GM12878 (cell line): Measurements from ENCODE around the gene ZBTB9. TPM values are rescaled to one million over a fixed set of nuclear protein-coding genes. Genes with fewer than 3 reads are reported as not detected.

Source experiments
- ATAC-seq: fragments of 200-7000 bp; cut with Tn5 transposase; 3 replicates; pipeline ENCODE4 v1.9.1; 2020; ENCODE audit warnings: mild to moderate bottlenecking, moderate library complexity
- BruUV-seq: library from RNA; stranded (reverse); fragments of 400-500 nt; replicated peaks from 2 replicates; lab custom pipeline; 2021; lab: Mats Ljungman, UMichigan
- CTCF ChIA-PET: fragments of 300-600 bp; sonication (Branson Sonifier 250); formaldehyde crosslinking; extraction: SDS; loops from one replicate; lab custom pipeline; 2021; ENCODE audit warnings: inconsistent platforms; lab: Yijun Ruan, JAX
- POLR2A ChIA-PET: fragments of 350-600 bp; formaldehyde crosslinking; extraction: SDS; loops from one replicate; lab custom pipeline; 2021; ENCODE audit warnings: inconsistent platforms; lab: Charles Lee
- RAD21 ChIA-PET: fragments of 300-600 bp; sonication (Branson Sonifier 250); formaldehyde crosslinking; loops from one replicate; lab custom pipeline; 2023; ENCODE audit warnings: antibody characterized with exemption; ENCODE audit not compliant: unreplicated experiment; lab: Charles Lee
- SMC1A ChIA-PET: fragments of 300-600 bp; sonication (Branson Sonifier 250); formaldehyde crosslinking; loops from one replicate; lab custom pipeline; 2023; ENCODE audit not compliant: unreplicated experiment, uncharacterized antibody; lab: Charles Lee
- DNase-seq: peaks from one replicate; pipeline ENCODE4 v3.0.0-alpha.2; 2011; ENCODE audit warnings: low read depth, low spot score
- FAIRE-seq: peaks from 3 replicates; lab custom pipeline; 2011; peaks lifted over from hg19 to GRCh38; lab: Jason Lieb, UNC
- H2AFZ ChIP-seq: 2 replicates; pipeline ENCODE4 v1.6.0; 2011; ENCODE audit warnings: low read depth, low read length, control low read depth; ENCODE audit not compliant: control insufficient read depth
- H3K27ac ChIP-seq: 2 replicates; pipeline ENCODE4 v1.5.1; 2011; ENCODE audit warnings: control low read depth; ENCODE audit not compliant: control insufficient read depth, insufficient read depth
- H3K27me3 ChIP-seq, 2 experiments: replicated peaks in 1 of 2; 2 replicates each; pipeline versions ENCODE4 v1.6.0 to v1.6.1; 2011; ENCODE audit warnings: low read length in 1 of 2; ENCODE audit not compliant: control insufficient read depth in 2 of 2, insufficient read depth in 2 of 2
- H3K36me3 ChIP-seq, 2 experiments: 2 replicates each; pipeline ENCODE4 v1.5.1; 2011; ENCODE audit warnings: low read length in 1 of 2; ENCODE audit not compliant: control insufficient read depth in 2 of 2, insufficient read depth in 2 of 2
- H3K4me1 ChIP-seq: 2 replicates; pipeline ENCODE4 v1.6.1; 2011; ENCODE audit warnings: mild to moderate bottlenecking, low read length, moderate library complexity, mixed read lengths; ENCODE audit not compliant: control insufficient read depth, insufficient read depth
- H3K4me2 ChIP-seq: 2 replicates; pipeline ENCODE4 v1.6.0; 2011; ENCODE audit warnings: control low read depth; ENCODE audit not compliant: control insufficient read depth, insufficient read depth
- H3K4me3 ChIP-seq: fragments of 200-600 bp; sonication (generic); 2 replicates; pipeline ENCODE4 v1.5.1; 2016
- H3K79me2 ChIP-seq: 2 replicates; pipeline ENCODE4 v1.6.0; 2011; ENCODE audit warnings: low read length; ENCODE audit not compliant: control insufficient read depth, insufficient read depth
- H3K9ac ChIP-seq: 2 replicates; pipeline ENCODE4 v1.8.0; 2011; ENCODE audit warnings: low read length, control low read depth, mixed read lengths; ENCODE audit not compliant: control insufficient read depth, insufficient read depth
- H3K9me3 ChIP-seq: replicated peaks from 3 replicates; pipeline ENCODE4 v1.5.1; 2011; ENCODE audit warnings: mild to moderate bottlenecking, low read length; ENCODE audit not compliant: control insufficient read depth, insufficient read depth
- H4K20me1 ChIP-seq: 2 replicates; pipeline ENCODE4 v1.6.0; 2011; ENCODE audit not compliant: control insufficient read depth, insufficient read depth
- ATF2 ChIP-seq: IDR thresholded peaks from 2 replicates; pipeline ENCODE4 v1.6.1; 2012; ENCODE audit warnings: low read length, inconsistent platforms
- E2F8 ChIP-seq: fragments of 450-650 bp; IDR thresholded peaks from 2 replicates; pipeline ENCODE4 v1.6.1; 2018; ENCODE audit warnings: mild to moderate bottlenecking, low read depth, moderate library complexity; ENCODE audit not compliant: partially characterized antibody
- E4F1 ChIP-seq: fragments of 450-650 bp; IDR thresholded peaks from 2 replicates; pipeline ENCODE4 v1.6.1; 2018; ENCODE audit warnings: borderline replicate concordance, mild to moderate bottlenecking; ENCODE audit not compliant: partially characterized antibody
- EED ChIP-seq: sonication (generic); IDR thresholded peaks from 2 replicates; pipeline ENCODE4 v1.6.1; 2016; ENCODE audit warnings: antibody characterized with exemption, low read depth
- GATAD2B ChIP-seq: fragments of 450-650 bp; conservative IDR thresholded peaks from 2 replicates; pipeline ENCODE4 v1.6.1; 2017; ENCODE audit warnings: low read depth, mild to moderate bottlenecking, moderate library complexity
- HDAC6 ChIP-seq: fragments of 200-600 bp; sonication (generic); IDR thresholded peaks from one replicate; pipeline ENCODE4 v1.8.0; 2017; ENCODE audit warnings: antibody characterized with exemption; ENCODE audit not compliant: unreplicated experiment
- MEF2B ChIP-seq: fragments of 450-650 bp; IDR thresholded peaks from 2 replicates; pipeline ENCODE4 v1.6.1; 2018; ENCODE audit warnings: mild to moderate bottlenecking, moderate library complexity; ENCODE audit not compliant: partially characterized antibody, poor library complexity, severe bottlenecking
- MYC ChIP-seq: IDR thresholded peaks from 2 replicates; pipeline ENCODE4 v1.6.1; 2011; ENCODE audit warnings: mild to moderate bottlenecking, low read length, moderate library complexity, inconsistent platforms; ENCODE audit not compliant: insufficient read depth, insufficient replicate concordance, insufficient read length, severe bottlenecking
- NKRF ChIP-seq: fragments of 450-650 bp; conservative IDR thresholded peaks from 2 replicates; pipeline ENCODE4 v1.6.1; 2017; ENCODE audit warnings: mild to moderate bottlenecking, moderate library complexity
- NR2C1 ChIP-seq: fragments of 450-650 bp; IDR thresholded peaks from 2 replicates; pipeline ENCODE4 v1.6.1; 2017; ENCODE audit warnings: antibody characterized with exemption, mild to moderate bottlenecking, moderate library complexity
- POU2F2 ChIP-seq: IDR thresholded peaks from 3 replicates; pipeline ENCODE4 v1.6.1; 2011; ENCODE audit warnings: low read depth, mild to moderate bottlenecking, low read length, borderline replicate concordance
- SMAD5 ChIP-seq: IDR thresholded peaks from 2 replicates; pipeline ENCODE4 v1.6.1; 2016; ENCODE audit warnings: antibody characterized with exemption, low read depth
- SPI1 ChIP-seq: IDR thresholded peaks from 2 replicates; pipeline ENCODE4 v1.6.1; 2011; ENCODE audit warnings: low read depth, mild to moderate bottlenecking, low read length, moderate library complexity, borderline replicate concordance; ENCODE audit not compliant: insufficient read depth
- STAT1 ChIP-seq: fragments of 450-650 bp; conservative IDR thresholded peaks from 2 replicates; pipeline ENCODE4 v1.6.1; 2014; ENCODE audit warnings: antibody characterized with exemption, mild to moderate bottlenecking
- WRNIP1 ChIP-seq: IDR thresholded peaks from 2 replicates; pipeline ENCODE4 v1.6.1; 2011; ENCODE audit warnings: low read depth, low read length, improper control_type of control experiment, borderline replicate concordance
- ZNF622 ChIP-seq: fragments of 450-650 bp; IDR thresholded peaks from 2 replicates; pipeline ENCODE4 v1.6.1; 2017; ENCODE audit warnings: mild to moderate bottlenecking, inconsistent platforms
- WGBS: methylation state at CpG from one replicate; pipeline ENCODE4 v1.1.6; 2016; ENCODE audit warnings: low lambda C conversion rate; ENCODE audit not compliant: insufficient replicate concordance, insufficient coverage; ENCODE audit errors: missing lambda C conversion rate; 5-methylcytosine and 5-hydroxymethylcytosine counted together
- in situ Hi-C: fragments of 300-500 bp; cut with MboI; formaldehyde crosslinking; loops from 9 replicates; pipeline ENCODE4 v1.14.3; 2018; ENCODE audit warnings: mixed read lengths
- intact Hi-C: fragments of 100-400 bp; cut with micrococcal nuclease; formaldehyde crosslinking; loops from one replicate; pipeline ENCODE4 v1.14.2; 2022; ENCODE audit not compliant: unreplicated experiment
- polyA plus RNA-seq, 11 experiments: library from polyadenylated mRNA; depleted of rRNA in 4 of 11; unstranded in 6 of 11; stranded (reverse) in 5 of 11; fragments of >200 nt; fragmentation: Nextera tagmentation in 4 of 11; fragmentation: Illumina TruSeq in 1 of 11; extraction: Ambion mirVana in 4 of 11; extraction: Trizol in 1 of 11; gene quantifications; 1 replicate in 1 of 11; 2 replicates in 10 of 11; pipeline versions ENCODE4 v1.2.1 to v1.2.3, GENCODE V29; 2011 to 2016; ENCODE audit warnings: inconsistent platforms in 2 of 11, missing spikeins in 2 of 11, low read depth in 1 of 11
- total RNA-seq, 4 experiments: library from RNA; depleted of rRNA in 3 of 4; stranded (reverse); fragments of >200 nt in 3 of 4; fragmentation: Illumina TruSeq in 1 of 4; extraction: Trizol in 1 of 4; gene quantifications; 2 replicates each; pipeline versions ENCODE4 v1.2.1 to v1.2.3, GENCODE V29; 2013 to 2021

ZBTB9 gene
- total and polyA plus RNA-seq, 10 of the 15 experiments (the other 5 are each of a cell fraction or from before 2014, with no cell fraction given): 1.5 to 12.7 (median 6.9) TPM

GRCh38 chr6:33483678-33484077 lies 29.3 kb downstream of the ZBTB9 start:
- SMC1A ChIA-PET: interaction anchor here (0.6 kb wide), 1 partner anchor 45 kb away, joined by 3 read pairs; no protein-coding TSS in a partner anchor
- H3K4me3 ChIP-seq: no peak overlapping the region
- no peak for FAIRE-seq
- no peak for DNase-seq
- no peaks in the 10 kb centered on the region for H3K36me3 ChIP-seq
- H4K20me1 ChIP-seq: no peaks in the 10 kb centered on the region
- intact Hi-C loops: no loop called here
- WGBS: 6% methylated on average over 3 of the region's 3 CpGs
- in situ Hi-C loops: no loop called here
- RAD21 ChIA-PET: no interaction called here
- no peak overlapping the region for H3K27ac ChIP-seq
- no peak overlapping the region for H2AFZ ChIP-seq
- CTCF ChIA-PET: no interaction called here
- POLR2A ChIA-PET: interaction anchor here (0.5 kb wide), 1 partner anchor 197 kb away, joined by 5 read pairs; no protein-coding TSS in a partner anchor
- H3K9ac ChIP-seq: no peak overlapping the region
- no TSS peak for BruUV-seq
- H3K79me2 ChIP-seq: no peaks in the 10 kb centered on the region
- H3K9me3 ChIP-seq: no peaks in the 10 kb centered on the region
- no peak overlapping the region for H3K4me2 ChIP-seq
- H3K27me3 ChIP-seq: no peaks in the 10 kb centered on the region; a peak in 1 of 4 replicates
- H3K4me1 ChIP-seq: no peaks in the 10 kb centered on the region
- no peak for ATAC-seq
- TF ChIP-seq NKRF (no peak), EED (no peak), STAT1 (no peak), MYC (no peak), POU2F2 (no peak), ZNF622 (no peak), WRNIP1 (no peak), ATF2 (no peak), HDAC6 (no peak), E4F1 (no peak), SMAD5 (no peak), E2F8 (no peak), GATAD2B (no peak), NR2C1 (no peak), SPI1 (no peak), MEF2B (no peak)
